Activated CD4-positive, alpha-beta T cell treated with anti-CD3 and anti-CD28 coated beads, Interleukin-2, amount 50 U/mL, for 4 hours (primary cell): Measurements from ENCODE around the gene NUMA1.

Experiments
- DNase-seq, 2 experiments: peaks; one replicate each; pipeline ENCODE4 v3.0.0-alpha.2; 2020

NUMA1 gene

DNA sequence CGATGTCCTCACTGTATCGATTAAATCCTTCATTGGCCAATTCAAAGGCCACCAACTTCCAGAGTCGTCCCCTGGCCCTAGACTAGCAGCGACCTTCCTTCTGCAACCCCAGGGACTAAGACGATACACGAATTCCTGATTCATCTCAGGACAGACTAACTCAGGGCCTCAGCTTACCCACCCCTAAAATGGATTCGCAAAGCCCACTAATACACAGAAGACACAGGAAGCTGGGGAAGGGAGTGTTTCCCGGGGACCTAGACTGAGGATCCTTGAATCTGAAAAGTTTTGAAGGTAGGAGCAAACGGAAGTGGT is 22.2 kb upstream of the NUMA1 start:
- DNase-seq: no peak

DNA sequence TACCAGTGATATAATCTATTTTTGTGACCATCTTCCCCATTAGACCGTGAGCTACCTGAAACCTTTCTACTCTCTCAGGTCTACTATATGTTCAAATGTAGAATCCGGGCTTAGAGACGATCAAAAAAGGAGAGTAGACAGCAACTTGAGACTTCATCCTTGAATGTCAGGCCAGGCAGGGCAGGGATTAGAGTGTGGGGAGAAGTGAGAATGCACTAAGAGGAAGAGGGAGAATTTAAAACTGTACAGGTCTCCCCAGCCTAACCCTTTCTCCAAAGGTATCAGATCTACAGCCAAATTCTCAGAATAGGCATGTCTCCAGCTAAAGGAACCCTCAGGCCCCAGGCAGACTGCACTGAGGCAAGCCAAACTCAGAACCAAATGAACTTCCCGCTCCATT is 21.8 kb upstream of the NUMA1 start:
- DNase-seq: no peak

GRCh38 chr11:72100462-72100861 is 20.1 kb upstream of the NUMA1 start:
- no peak for DNase-seq

- DNase-seq: no peak
These were observed 19.7 kb upstream of the NUMA1 start for GRCh38 chr11:72100009-72100408.

- no peak for DNase-seq
These were observed 18.4 kb upstream of the NUMA1 start for GRCh38 chr11:72098741-72099140.

DNA sequence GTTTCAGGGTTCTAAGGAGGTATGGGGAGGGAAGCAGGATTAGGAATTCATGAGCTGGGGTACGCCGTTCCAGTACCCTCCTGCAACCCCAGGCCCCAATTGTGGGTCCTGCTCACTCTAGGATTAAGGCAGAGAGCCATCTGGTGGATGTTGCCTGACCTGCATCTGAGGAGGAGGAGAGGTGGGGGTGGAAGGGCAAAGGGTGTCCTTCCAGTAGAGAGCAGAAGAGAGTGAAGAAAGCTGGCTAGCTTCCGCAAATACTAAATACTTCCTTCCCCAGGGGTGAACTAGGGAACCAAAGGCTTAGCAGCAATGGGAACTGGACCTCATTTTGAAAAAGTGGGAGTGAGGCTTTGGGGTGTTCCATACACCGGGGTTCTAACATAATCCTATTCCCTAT is 10.9 kb upstream of the NUMA1 start:
- DNase-seq: peak; percentile 68 to 73

DNA sequence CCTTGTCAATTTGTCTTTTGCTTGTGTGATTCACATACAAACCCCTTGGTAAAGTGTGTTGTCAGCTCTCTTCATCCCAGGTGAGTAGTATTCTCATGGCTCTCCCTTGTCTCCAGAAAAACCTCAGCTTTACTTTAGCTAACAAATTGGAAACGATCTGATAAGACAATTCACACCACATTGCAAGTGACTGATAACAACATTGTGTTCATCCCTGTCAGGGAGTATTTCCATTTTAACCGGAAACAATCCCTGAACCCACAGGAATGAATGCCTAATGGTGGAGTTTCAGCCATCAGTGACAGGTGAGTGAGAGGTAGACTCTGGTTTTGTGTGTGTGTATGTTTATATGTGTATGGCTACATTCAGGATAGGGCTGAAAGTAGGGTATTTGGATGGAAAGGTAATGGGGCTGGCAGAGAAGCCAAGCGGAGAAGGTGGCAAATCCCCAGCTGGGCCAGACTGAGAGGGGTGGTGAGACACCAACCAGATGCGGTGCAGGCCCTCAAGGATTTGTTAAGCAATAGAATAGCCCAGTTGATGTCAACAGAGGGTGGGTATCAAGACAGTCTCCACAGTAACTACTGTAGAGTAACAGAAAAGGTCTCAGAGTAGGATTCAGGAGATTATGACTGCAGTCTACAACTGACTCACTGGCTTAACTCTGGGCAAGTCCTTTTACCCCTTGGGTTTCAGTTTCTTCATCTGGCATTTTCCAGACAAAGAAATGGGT is 7.9 kb upstream of the NUMA1 start:
- no peak for DNase-seq

- no peak for DNase-seq
These were observed 5.4 kb upstream of the NUMA1 start for GRCh38 chr11:72085621-72086351.

GRCh38 chr11:72084965-72085364 is 4.6 kb upstream of the NUMA1 start:
- DNase-seq: no peak

- no peak for DNase-seq
These were observed 3.7 kb upstream of the NUMA1 start for GRCh38 chr11:72084076-72084475.

GRCh38 chr11:72083414-72083813 is 3.1 kb upstream of the NUMA1 start:
- DNase-seq: no peak

- no peak for DNase-seq
These were observed 1.6 kb upstream of the NUMA1 start for GRCh38 chr11:72081821-72082453.

DNA sequence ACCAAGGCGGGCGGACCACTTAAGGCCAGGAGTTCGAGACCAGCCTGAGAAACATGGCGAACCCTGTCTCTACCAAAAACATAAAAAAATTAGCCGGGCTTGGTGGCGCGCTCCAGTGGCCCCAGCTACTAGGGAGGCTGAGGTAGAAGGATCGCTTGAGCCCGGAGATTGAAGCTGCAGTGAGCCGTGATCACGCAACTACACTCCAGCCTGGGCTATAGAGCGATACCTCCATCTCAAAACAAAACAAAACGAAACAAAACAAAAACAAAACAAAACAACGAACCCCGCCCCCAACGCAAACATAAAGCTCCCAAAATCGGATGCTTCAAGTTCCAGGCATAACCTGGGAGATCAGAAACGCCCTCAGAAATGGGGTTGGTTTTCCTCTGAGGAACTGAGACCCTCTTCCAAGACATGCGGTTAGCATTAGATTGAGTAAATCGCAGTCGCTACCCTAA is 872 bp upstream of the NUMA1 start:
- DNase-seq: no peak

- no peak for DNase-seq
These were observed 470 bp downstream of the NUMA1 start for GRCh38 chr11:72079819-72080325.

DNA sequence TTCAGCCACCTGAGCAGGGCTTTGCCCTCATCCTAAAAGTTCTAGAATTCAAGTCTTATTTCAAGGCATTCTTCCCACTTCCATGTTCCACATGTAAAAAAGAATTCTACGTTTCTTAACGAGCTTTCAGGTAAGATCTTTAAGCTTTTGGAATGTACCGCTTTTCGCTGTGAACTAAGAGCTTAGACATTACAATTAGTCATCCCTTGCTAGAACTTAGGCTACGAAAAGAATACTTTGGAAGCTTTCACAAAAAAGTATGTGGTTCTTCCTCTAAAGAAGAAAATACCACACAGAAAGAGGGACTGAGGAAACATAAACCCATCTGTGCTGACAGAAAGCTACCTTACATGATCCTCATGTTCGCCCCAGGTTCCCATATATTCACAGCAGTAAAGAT is 1.9 kb downstream of the NUMA1 start:
- no peak for DNase-seq

DNA sequence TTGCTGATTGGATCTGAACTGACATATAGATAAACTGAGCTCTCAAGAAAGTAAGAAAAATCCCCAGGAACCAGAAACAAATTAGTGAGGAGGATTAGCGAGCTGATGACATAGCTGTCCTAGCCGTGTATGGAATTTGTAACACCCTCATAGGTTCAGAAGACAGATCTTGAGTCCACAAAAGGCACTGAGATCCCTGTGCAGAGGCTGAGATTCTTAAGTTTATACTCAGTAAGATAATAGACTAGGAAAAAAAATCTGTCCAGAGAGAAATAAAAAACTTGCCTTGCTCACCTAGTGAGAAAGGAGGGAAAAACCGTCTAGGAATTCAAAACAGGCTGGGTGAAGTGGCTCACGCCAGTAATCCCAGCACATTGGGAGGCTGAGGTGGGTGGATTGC is 4.6 kb downstream of the NUMA1 start:
- DNase-seq: no peak

- no peak for DNase-seq
These were observed 5.2 kb downstream of the NUMA1 start for GRCh38 chr11:72075109-72075508.

- DNase-seq: no peak
These were observed 8.0 kb downstream of the NUMA1 start for GRCh38 chr11:72072348-72072747.

GRCh38 chr11:72070491-72070890 is 9.9 kb downstream of the NUMA1 start:
- DNase-seq: no peak

DNA sequence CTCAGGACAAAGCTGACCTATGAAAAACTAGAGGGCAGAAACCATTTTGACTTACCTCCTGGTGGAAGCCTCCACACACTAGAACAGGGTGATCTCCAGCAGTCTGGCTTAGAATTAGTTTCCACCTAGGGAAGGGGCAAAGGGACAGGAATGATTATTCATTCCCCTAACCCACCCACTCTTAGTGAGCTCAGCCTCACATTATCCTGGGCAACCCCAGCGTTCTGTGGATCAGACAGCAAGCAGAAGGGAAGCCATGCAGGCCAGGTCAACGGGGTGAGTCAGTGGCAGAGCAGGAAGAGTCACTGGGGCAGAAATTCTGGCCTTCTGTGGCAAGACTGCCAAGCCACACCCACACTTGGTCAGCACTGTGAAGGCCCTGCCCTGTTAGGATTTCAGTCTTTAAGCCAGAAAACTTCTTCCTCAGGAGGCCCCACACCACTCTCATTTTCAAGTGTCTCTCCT is 10.5 kb downstream of the NUMA1 start:
- no peak for DNase-seq

DNA sequence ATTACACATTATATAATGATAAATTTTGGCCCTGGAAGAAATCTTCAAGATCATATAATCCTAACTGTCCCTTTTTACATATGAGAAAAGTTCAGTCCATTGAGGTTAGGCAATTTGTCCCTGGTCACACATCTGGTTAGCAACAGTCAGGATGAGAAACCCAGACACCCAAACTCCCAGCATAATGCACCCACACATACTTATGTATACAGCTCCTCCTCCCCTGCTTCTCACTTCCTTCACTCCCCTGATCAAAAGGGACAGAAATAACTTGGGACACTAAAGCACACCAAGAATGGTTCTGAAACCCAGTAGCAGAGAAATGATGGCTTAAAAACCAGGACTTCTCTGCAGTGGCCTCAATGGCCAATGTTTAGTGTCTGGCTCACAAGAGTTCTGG is 11.1 kb downstream of the NUMA1 start:
- no peak for DNase-seq

DNA sequence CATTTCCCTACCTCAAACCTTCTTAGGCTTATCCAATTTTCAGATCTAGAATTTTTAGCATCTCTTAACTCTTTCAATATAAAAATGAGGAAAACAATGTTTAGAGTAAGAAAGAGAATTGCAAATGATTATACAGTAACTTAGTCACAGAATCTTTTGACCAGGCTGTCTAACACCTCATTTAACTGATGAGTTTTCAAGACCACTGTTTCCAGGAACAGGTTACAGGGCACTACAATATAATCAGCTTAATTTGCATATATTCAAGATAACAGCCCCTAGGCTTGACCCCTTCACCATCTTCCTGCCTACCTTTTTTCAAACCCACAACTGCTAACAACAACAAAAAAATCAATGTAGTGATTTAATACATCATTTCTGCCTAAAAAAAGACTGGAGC is 12.7 kb downstream of the NUMA1 start:
- DNase-seq: no peak

DNA sequence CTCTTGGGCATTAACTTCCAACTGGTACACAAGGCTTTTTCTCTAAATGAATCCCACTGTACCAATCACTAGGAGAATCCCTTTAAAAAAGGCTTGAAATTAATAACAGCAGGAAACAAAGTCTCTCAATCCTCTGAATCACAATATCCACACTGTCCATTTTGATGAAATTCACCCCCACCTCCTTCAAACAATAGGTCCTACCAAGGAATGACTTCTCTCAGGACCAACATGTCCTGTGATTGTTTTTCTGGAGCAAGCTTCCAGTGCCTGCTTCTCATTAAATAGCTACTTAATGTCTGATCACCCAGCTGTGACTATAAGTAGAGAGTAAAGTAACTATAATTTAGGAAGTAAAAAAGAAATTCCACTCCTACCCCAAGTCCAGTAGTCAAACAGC is 13.1 kb downstream of the NUMA1 start:
- no peak for DNase-seq

DNA sequence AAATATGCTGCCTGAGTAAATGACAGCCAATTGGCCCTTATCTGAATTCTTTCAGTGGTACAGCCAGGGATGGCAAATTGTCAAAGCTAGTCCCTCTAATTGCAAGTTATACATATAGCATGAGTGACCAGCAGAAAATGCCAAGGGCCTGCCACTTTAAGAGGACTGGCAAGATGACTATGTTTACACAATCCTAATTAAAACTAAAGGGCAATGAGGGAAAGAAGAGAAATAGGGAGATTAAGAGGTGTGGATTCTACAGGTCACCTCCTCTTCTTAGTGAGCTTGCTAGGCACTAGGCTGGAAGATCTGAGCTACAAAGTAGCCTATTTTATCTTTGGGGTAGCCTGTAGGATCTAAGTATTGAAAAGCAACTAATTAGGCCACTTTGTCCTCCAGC is 13.5 kb downstream of the NUMA1 start:
- no peak for DNase-seq
